Mesendoderm (in vitro differentiated cells): ENCODE results near the gene GRK1.

ENCODE experiments used
- DNase-seq: peaks from one replicate; pipeline ENCODE4 v3.0.0; 2013
- H2AK5ac ChIP-seq: 2 replicates; pipeline ENCODE4 v1.6.1; 2013; ENCODE audit warnings: low read length, inconsistent platforms
- H2BK120ac ChIP-seq: 2 replicates; pipeline ENCODE4 v1.6.1; 2013; ENCODE audit warnings: low read depth, mild to moderate bottlenecking, low read length, moderate library complexity, mixed read lengths
- H2BK15ac ChIP-seq: replicated peaks from 2 replicates; pipeline ENCODE4 v1.6.1; 2013; ENCODE audit warnings: low read depth, mild to moderate bottlenecking, moderate library complexity
- H2BK5ac ChIP-seq: 2 replicates; pipeline ENCODE4 v1.6.1; 2013; ENCODE audit warnings: low read length, inconsistent platforms
- H3K18ac ChIP-seq: 2 replicates; pipeline ENCODE4 v1.6.1; 2013; ENCODE audit warnings: mild to moderate bottlenecking, low read length, mixed read lengths
- H3K23ac ChIP-seq: one replicate; pipeline ENCODE4 v1.6.1; 2013; ENCODE audit warnings: low read length
- H3K27ac ChIP-seq: 2 replicates; pipeline ENCODE4 v1.5.1; 2013; ENCODE audit warnings: low read depth, mild to moderate bottlenecking, inconsistent platforms, low read length, moderate library complexity
- H3K27me3 ChIP-seq: 2 replicates; pipeline ENCODE4 v1.6.1; 2013; ENCODE audit warnings: low read length, control low read depth, mild to moderate bottlenecking, inconsistent platforms; ENCODE audit not compliant: insufficient read depth, poor library complexity
- H3K36me3 ChIP-seq: 2 replicates; pipeline ENCODE4 v1.6.1; 2013; ENCODE audit warnings: low read length, inconsistent platforms; ENCODE audit not compliant: control insufficient read depth, insufficient read depth
- H3K4ac ChIP-seq: one replicate; pipeline ENCODE4 v1.6.1; 2013; ENCODE audit warnings: low read depth, mild to moderate bottlenecking, low read length, moderate library complexity
- H3K4me1 ChIP-seq: 2 replicates; pipeline ENCODE4 v1.6.1; 2013; ENCODE audit warnings: low read depth, low read length, inconsistent platforms; ENCODE audit not compliant: control insufficient read depth
- H3K4me2 ChIP-seq: 2 replicates; pipeline ENCODE4 v1.6.1; 2013; ENCODE audit warnings: low read length
- H3K4me3 ChIP-seq: 2 replicates; pipeline ENCODE4 v1.5.1; 2013; ENCODE audit warnings: mild to moderate bottlenecking, low read length
- H3K56ac ChIP-seq: one replicate; pipeline ENCODE4 v1.6.1; 2013; ENCODE audit warnings: low read length
- H3K79me1 ChIP-seq: 2 replicates; pipeline ENCODE4 v1.6.1; 2013; ENCODE audit warnings: low read length, inconsistent platforms
- H3K79me2 ChIP-seq: 2 replicates; pipeline ENCODE4 v1.6.1; 2013; ENCODE audit warnings: mild to moderate bottlenecking, low read length; ENCODE audit not compliant: control insufficient read depth, insufficient read depth
- H3K9ac ChIP-seq: 2 replicates; pipeline ENCODE4 v1.6.1; 2013; ENCODE audit warnings: low read length, inconsistent platforms
- H4K5ac ChIP-seq: one replicate; pipeline ENCODE4 v1.6.1; 2013; ENCODE audit warnings: low read length
- H4K8ac ChIP-seq: one replicate; pipeline ENCODE4 v1.6.1; 2013; ENCODE audit warnings: low read depth, mild to moderate bottlenecking, control low read depth, low read length, moderate library complexity
- WGBS: extraction: QIAGEN DNeasy Blood & Tissue Kit; methylation state at CpG from one replicate; pipeline ENCODE4 v1.1.7; 2013; ENCODE audit warnings: low lambda C conversion rate, missing lambda C conversion rate; ENCODE audit not compliant: insufficient coverage; ENCODE audit errors: extremely low coverage; 5-methylcytosine and 5-hydroxymethylcytosine counted together

GRK1 gene

GRCh38 chr13:113732961-113733950, 66.2 kb downstream of the GRK1 start:
- Histone ChIP-seq H3K56ac (no peak overlapping the region), H3K23ac (no peak overlapping the region), H3K27ac (no peak overlapping the region), H2BK5ac (no peak overlapping the region), H4K8ac (no peak overlapping the region), H3K27me3 (no peaks in the 10 kb centered on the region), H2BK15ac (no peak overlapping the region), H4K5ac (no peak overlapping the region), H3K36me3 (no peaks in the 10 kb centered on the region), H3K79me2 (no peaks in the 10 kb centered on the region), H3K79me1 (no peaks in the 10 kb centered on the region), H3K9ac (no peak overlapping the region), H3K4me2 (no peak overlapping the region), H3K18ac (no peak overlapping the region), H3K4me3 (no peak overlapping the region), H3K4ac (no peak overlapping the region), H2BK120ac (no peak overlapping the region), H2AK5ac (no peak overlapping the region), H3K4me1 (no peaks in the 10 kb centered on the region)
- DNase-seq, result no peak
- WGBS, result no CpG with 5 or more reads among the region's 55 CpGs

- H3K4ac ChIP-seq, result no peak overlapping the region
- H3K27me3 ChIP-seq, result no peaks in the 10 kb centered on the region
- no CpG with 5 or more reads among the region's 26 CpGs for WGBS
- H3K79me1 ChIP-seq, result no peaks in the 10 kb centered on the region
- H2BK15ac ChIP-seq, result no peak overlapping the region
- H3K4me2 ChIP-seq, result no peak overlapping the region
- no peak overlapping the region for H2BK120ac ChIP-seq
- H3K23ac ChIP-seq, result no peak overlapping the region
- H3K4me1 ChIP-seq, result no peaks in the 10 kb centered on the region
- no peak overlapping the region for H3K27ac ChIP-seq
- DNase-seq, result no peak
- no peak overlapping the region for H3K56ac ChIP-seq
- H4K5ac ChIP-seq, result no peak overlapping the region
- no peak overlapping the region for H3K9ac ChIP-seq
- no peak overlapping the region for H3K18ac ChIP-seq
- H3K79me2 ChIP-seq, result no peaks in the 10 kb centered on the region
- no peak overlapping the region for H2BK5ac ChIP-seq
- no peaks in the 10 kb centered on the region for H3K36me3 ChIP-seq
- H2AK5ac ChIP-seq, result no peak overlapping the region
- no peak overlapping the region for H4K8ac ChIP-seq
- no peak overlapping the region for H3K4me3 ChIP-seq
These were observed 67.2 kb downstream of the GRK1 start for GRCh38 chr13:113734099-113734825.

GRCh38 chr13:113734826-113735125, 67.8 kb downstream of the GRK1 start:
- Histone ChIP-seq H3K36me3 (no peaks in the 10 kb centered on the region), H3K79me2 (no peaks in the 10 kb centered on the region), H3K9ac (no peak overlapping the region), H3K27me3 (no peaks in the 10 kb centered on the region), H3K23ac (no peak overlapping the region), H3K4me1 (no peaks in the 10 kb centered on the region), H2AK5ac (no peak overlapping the region), H2BK5ac (no peak overlapping the region), H3K27ac (no peak overlapping the region), H3K79me1 (no peaks in the 10 kb centered on the region), H4K5ac (no peak overlapping the region), H2BK120ac (no peak overlapping the region), H2BK15ac (no peak overlapping the region), H3K4me2 (no peak overlapping the region), H3K56ac (no peak overlapping the region), H3K18ac (no peak overlapping the region), H3K4ac (no peak overlapping the region), H3K4me3 (no peak overlapping the region), H4K8ac (no peak overlapping the region)
- WGBS, result no CpG with 5 or more reads among the region's 8 CpGs
- DNase-seq, result no peak

GRCh38 chr13:113735194-113735593, 68.2 kb downstream of the GRK1 start:
- no peak overlapping the region for H3K18ac ChIP-seq
- H3K4me3 ChIP-seq, result no peak overlapping the region
- no peak overlapping the region for H3K4ac ChIP-seq
- no peak overlapping the region for H2BK120ac ChIP-seq
- H3K9ac ChIP-seq, result no peak overlapping the region
- WGBS, result no CpG with 5 or more reads among the region's 26 CpGs
- H4K5ac ChIP-seq, result no peak overlapping the region
- no peak overlapping the region for H3K56ac ChIP-seq
- no peaks in the 10 kb centered on the region for H3K79me1 ChIP-seq
- no peak for DNase-seq
- no peaks in the 10 kb centered on the region for H3K79me2 ChIP-seq
- no peaks in the 10 kb centered on the region for H3K4me1 ChIP-seq
- no peaks in the 10 kb centered on the region for H3K27me3 ChIP-seq
- H3K4me2 ChIP-seq, result no peak overlapping the region
- H2BK5ac ChIP-seq, result no peak overlapping the region
- no peak overlapping the region for H3K27ac ChIP-seq
- no peak overlapping the region for H2AK5ac ChIP-seq
- H3K36me3 ChIP-seq, result no peaks in the 10 kb centered on the region
- H3K23ac ChIP-seq, result no peak overlapping the region
- H4K8ac ChIP-seq, result no peak overlapping the region
- H2BK15ac ChIP-seq, result no peak overlapping the region

- no peak overlapping the region for H3K4me2 ChIP-seq
- no peak for DNase-seq
These were observed 68.7 kb downstream of the GRK1 start for GRCh38 chr13:113735750-113736149.

More at GRCh38 chr13:113735750-113736149, 68.7 kb downstream of the GRK1 start:
- no CpG with 5 or more reads among the region's 14 CpGs for WGBS
- Histone ChIP-seq H3K4me3 (no peak overlapping the region), H3K27ac (no peak overlapping the region), H3K18ac (no peak overlapping the region), H3K79me2 (no peaks in the 10 kb centered on the region), H2AK5ac (no peak overlapping the region), H3K4ac (no peak overlapping the region), H3K23ac (no peak overlapping the region), H3K4me1 (no peaks in the 10 kb centered on the region), H3K9ac (no peak overlapping the region), H2BK120ac (no peak overlapping the region), H3K36me3 (no peaks in the 10 kb centered on the region), H4K8ac (no peak overlapping the region), H2BK5ac (no peak overlapping the region), H3K56ac (no peak overlapping the region), H3K79me1 (no peaks in the 10 kb centered on the region), H3K27me3 (no peaks in the 10 kb centered on the region), H2BK15ac (no peak overlapping the region), H4K5ac (no peak overlapping the region)
